ENCODE measurements around the gene KLHL36.

The KLHL36 gene

GRCh38 chr16:84605339-84605848, 42.9 kb upstream of the KLHL36 start:
- no peak for TF ChIP-seq ZNF8 (CRISPR knock-in tag; IDR thresholded peaks at IDR 0.05)
- TF ChIP-seq ZFP3 (CRISPR knock-in tag; IDR thresholded peaks at IDR 0.05) = no peak
- no peak for TF ChIP-seq PATZ1 (CRISPR knock-in tag; IDR thresholded peaks at IDR 0.05; ENCODE audit: borderline replicate concordance)
- TF ChIP-seq POU6F1 (CRISPR knock-in tag; IDR thresholded peaks at IDR 0.05; ENCODE audit: borderline replicate concordance, low read depth) = no peak
- no peak for TF ChIP-seq GLIS3 (CRISPR knock-in tag; IDR thresholded peaks at IDR 0.05)
- no peak for TF ChIP-seq CSRNP3 (CRISPR knock-in tag; IDR thresholded peaks at IDR 0.05)
- no peak for TF ChIP-seq ZNF565 (CRISPR knock-in tag; conservative IDR thresholded peaks at IDR 0.05; ENCODE audit: low read depth)
- no peak for TF ChIP-seq ARNTL (CRISPR knock-in tag; IDR thresholded peaks at IDR 0.05; ENCODE audit: borderline replicate concordance, low read depth)
- no peak for TF ChIP-seq ZFP30 (CRISPR knock-in tag; IDR thresholded peaks at IDR 0.05)
- TF ChIP-seq CREB5 (CRISPR knock-in tag; IDR thresholded peaks at IDR 0.05; ENCODE audit: low read depth) = no peak
- no peak for TF ChIP-seq ZNF70 (CRISPR knock-in tag; IDR thresholded peaks at IDR 0.05)
- TF ChIP-seq TSHZ2 (CRISPR knock-in tag; IDR thresholded peaks at IDR 0.05) = no peak
- no peak for TF ChIP-seq ISL1 (CRISPR knock-in tag; IDR thresholded peaks at IDR 0.05)
- TF ChIP-seq ZC3H10 (CRISPR knock-in tag; IDR thresholded peaks at IDR 0.05) = no peak
- no peak for TF ChIP-seq CSDC2 (CRISPR knock-in tag; IDR thresholded peaks at IDR 0.05)
- TF ChIP-seq TCF4 (CRISPR knock-in tag; IDR thresholded peaks at IDR 0.05; ENCODE audit: borderline replicate concordance) = no peak
- TF ChIP-seq OSR1 (CRISPR knock-in tag; IDR thresholded peaks at IDR 0.05) = no peak
- TF ChIP-seq BACH2 (CRISPR knock-in tag; IDR thresholded peaks at IDR 0.05; ENCODE audit: borderline replicate concordance) = no peak
- no peak for ATAC-seq

GRCh38 chr16:84606081-84606875, 42.0 kb upstream of the KLHL36 start:
- ATAC-seq = no peak
- TF ChIP-seq ARNTL (CRISPR knock-in tag; IDR thresholded peaks at IDR 0.05; ENCODE audit: borderline replicate concordance, low read depth) (no peak), PPARA (CRISPR knock-in tag; IDR thresholded peaks at IDR 0.05; ENCODE audit: borderline replicate concordance) (no peak), POU6F1 (CRISPR knock-in tag; IDR thresholded peaks at IDR 0.05; ENCODE audit: borderline replicate concordance, low read depth) (no peak), ZC3H10 (CRISPR knock-in tag; IDR thresholded peaks at IDR 0.05) (no peak), ZNF70 (CRISPR knock-in tag; IDR thresholded peaks at IDR 0.05) (no peak), TCF4 (CRISPR knock-in tag; IDR thresholded peaks at IDR 0.05; ENCODE audit: borderline replicate concordance) (no peak), RARB (CRISPR knock-in tag; IDR thresholded peaks at IDR 0.05) (no peak)

Measured in SK-N-SH treated with all-trans-retinoic acid at 6 μM for 48 hours (cell line).